Tibial artery (tissue), 4 donors: Measurements from ENCODE around the gene CDH4.

Experiments
- DNase-seq, 2 donors: peaks; one replicate each; pipeline ENCODE4 v3.0.0-alpha.2; 2019
- H3K27ac ChIP-seq, 2 donors: fragments of 200-600 bp; sonication (generic) in 1 of 2; 1 replicate in 1 of 2; 2 replicates in 1 of 2; pipeline ENCODE4 v1.5.1; 2018 to 2019; ENCODE audit warnings: mild to moderate bottlenecking in 1 of 2
- H3K27me3 ChIP-seq, 2 donors: fragments of 200-600 bp; sonication (generic) in 1 of 2; one replicate each; pipeline versions ENCODE4 v1.5.1 to v1.6.0; 2016 to 2019
- H3K36me3 ChIP-seq, 3 donors: fragments of 200-600 bp; sonication (generic) in 2 of 3; one replicate each; pipeline ENCODE4 v1.5.1; 2016 to 2019; ENCODE audit warnings: mild to moderate bottlenecking in 2 of 3
- H3K4me1 ChIP-seq, 4 donors: fragments of 200-600 bp; sonication (generic) in 2 of 4; 1 replicate in 3 of 4; 2 replicates in 1 of 4; pipeline ENCODE4 v1.5.1; 2016 to 2019
- H3K4me3 ChIP-seq, 2 donors: fragments of 200-600 bp; sonication (generic) in 1 of 2; 1 replicate in 1 of 2; 2 replicates in 1 of 2; pipeline ENCODE4 v1.5.1; 2018 to 2019; ENCODE audit warnings: mild to moderate bottlenecking in 2 of 2
- H3K9me3 ChIP-seq, 3 donors: fragments of 200-600 bp; sonication (generic) in 1 of 3; one replicate each; pipeline ENCODE4 v1.5.1; 2016 to 2019
- intact Hi-C: fragments of 100-400 bp; cut with DNase I; formaldehyde crosslinking; loops from one replicate; pipeline ENCODE4 v1.15.0; 2023; ENCODE audit warnings: low total_unique reads
- TF ChIP-seq, protein P1 (sequence below), 2 experiments: fragments of 200-600 bp in 1 of 2; fragments of 450-650 bp in 1 of 2; IDR thresholded peaks; one replicate each; pipeline ENCODE4 v1.5.1; 2017 to 2019; ENCODE audit warnings: antibody characterized with exemption in 2 of 2, mild to moderate bottlenecking in 1 of 2, moderate library complexity in 1 of 2

The CDH4 gene

DNA sequence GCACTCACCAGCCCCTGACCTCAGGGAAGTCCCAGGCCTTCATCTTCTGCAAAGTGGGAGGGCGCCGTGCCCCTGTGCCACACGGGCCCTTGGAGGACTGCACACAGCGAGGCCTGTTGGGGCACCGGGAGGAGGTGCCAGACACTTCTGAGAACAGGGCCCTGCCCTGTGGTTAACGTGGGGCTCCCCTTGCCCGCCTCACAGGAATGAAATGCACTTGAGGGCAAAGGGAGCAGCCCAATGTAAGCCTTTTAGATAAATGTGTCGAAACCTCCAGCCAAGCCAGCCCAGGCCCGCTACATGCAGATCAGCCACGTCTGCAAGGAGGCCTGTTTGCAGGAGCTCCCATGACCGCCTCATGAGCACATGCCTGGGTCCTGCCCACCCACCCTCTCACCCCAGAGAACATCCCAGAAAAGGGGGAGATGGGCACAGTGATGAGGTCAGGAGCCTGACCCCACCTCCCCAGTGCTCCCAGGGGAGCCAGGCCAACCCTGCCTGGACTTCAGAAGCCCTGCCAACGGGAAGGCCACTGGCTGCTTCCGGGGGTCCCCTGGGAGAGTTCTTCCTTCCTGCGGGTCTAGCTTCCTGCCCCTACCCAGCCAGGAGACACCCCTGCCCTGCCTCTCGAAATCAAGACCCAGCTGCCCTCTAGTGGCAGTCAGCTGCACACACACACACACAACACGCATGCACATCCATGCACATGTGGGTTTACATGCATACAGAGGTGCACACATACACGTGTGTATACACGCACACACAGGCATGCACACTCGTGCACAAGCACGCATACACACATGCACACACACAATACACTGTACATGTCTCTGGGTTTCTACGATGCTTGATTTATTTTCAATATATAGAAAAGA lies 634.9 kb downstream of the CDH4 start:
- DNase-seq = no peak
- Histone ChIP-seq H3K27ac (no peak overlapping the region), H3K27me3 (peaks cover 0 to 66% of the 10 kb centered on the region in 2 donors), H3K4me3 (no peak overlapping the region), H3K36me3 (no peaks in the 10 kb centered on the region), H3K4me1 (no peaks in the 10 kb centered on the region), H3K9me3 (no peaks in the 10 kb centered on the region)
- TF ChIP-seq, protein P1, sequence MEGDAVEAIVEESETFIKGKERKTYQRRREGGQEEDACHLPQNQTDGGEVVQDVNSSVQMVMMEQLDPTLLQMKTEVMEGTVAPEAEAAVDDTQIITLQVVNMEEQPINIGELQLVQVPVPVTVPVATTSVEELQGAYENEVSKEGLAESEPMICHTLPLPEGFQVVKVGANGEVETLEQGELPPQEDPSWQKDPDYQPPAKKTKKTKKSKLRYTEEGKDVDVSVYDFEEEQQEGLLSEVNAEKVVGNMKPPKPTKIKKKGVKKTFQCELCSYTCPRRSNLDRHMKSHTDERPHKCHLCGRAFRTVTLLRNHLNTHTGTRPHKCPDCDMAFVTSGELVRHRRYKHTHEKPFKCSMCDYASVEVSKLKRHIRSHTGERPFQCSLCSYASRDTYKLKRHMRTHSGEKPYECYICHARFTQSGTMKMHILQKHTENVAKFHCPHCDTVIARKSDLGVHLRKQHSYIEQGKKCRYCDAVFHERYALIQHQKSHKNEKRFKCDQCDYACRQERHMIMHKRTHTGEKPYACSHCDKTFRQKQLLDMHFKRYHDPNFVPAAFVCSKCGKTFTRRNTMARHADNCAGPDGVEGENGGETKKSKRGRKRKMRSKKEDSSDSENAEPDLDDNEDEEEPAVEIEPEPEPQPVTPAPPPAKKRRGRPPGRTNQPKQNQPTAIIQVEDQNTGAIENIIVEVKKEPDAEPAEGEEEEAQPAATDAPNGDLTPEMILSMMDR (IDR thresholded peaks at IDR 0.05) = peak; percentile 27 to 30
- intact Hi-C loops = no loop called here

DNA sequence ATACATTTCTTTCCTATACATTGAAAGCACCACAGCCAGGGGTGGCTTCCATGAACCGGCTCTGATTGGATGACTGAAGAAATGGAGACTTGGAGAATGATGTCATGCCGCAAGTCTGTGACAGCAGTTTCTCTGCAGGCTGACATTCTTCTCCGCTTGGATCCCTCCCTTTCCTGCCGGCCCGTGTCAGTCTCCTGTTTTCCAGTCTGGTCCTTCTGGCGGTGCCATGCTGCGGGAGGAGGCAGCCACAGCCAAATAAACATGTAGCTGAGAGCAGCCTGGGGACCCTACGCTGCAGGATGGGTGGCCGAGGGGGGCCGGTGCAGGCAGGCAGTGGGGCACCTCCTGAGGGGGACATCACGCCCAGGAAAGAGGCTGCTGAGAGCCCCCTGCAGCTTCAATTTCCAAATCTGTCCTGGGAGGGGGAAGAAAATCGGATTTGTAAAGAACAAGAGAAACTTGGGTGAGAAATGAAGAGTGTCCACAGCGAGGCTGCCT lies 635.6 kb downstream of the CDH4 start:
- no peak for DNase-seq
- Histone ChIP-seq H3K9me3 (no peaks in the 10 kb centered on the region), H3K27me3 (peaks cover 0 to 59% of the 10 kb centered on the region in 2 donors), H3K27ac (no peak overlapping the region), H3K36me3 (no peaks in the 10 kb centered on the region), H3K4me3 (no peak overlapping the region), H3K4me1 (no peaks in the 10 kb centered on the region)
- TF ChIP-seq, protein P1 (IDR thresholded peaks at IDR 0.05) = no peak
- intact Hi-C loops = no loop called here

DNA sequence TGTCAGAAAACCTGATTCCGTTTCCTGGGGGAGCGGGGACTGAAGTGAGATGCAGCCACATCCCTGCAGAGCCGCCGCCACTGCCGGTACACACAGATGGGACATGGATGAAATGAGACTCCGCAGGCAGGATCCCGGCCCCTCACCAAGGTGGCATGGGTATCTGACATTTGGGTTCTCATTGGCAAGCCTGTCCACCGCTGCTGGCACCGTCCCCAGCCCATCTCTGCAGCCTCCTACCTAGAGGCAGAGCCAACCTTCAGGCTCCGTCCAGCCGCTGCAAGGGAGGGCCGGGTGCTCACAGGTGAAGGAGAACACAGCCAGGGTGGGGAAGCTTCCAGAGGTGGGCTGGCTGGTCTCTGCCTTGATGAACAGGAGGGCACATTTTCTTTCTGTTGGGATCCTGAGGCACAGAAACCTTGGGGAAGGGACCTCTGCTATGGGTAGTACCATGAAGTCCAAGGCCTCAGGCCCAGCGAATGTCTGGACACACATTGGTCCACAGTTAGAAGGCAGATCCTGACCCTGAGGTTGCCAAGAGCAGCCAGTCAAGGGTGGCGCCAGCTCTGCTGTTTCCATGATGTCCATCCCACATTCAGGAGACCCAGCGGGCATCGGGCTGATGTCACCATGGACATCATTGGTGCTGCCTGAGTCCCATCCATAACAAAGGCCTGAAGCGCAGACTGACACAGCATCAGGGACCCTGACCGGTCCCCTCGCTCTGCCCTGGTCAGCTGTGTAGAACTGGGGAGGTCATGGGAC lies 636.2 kb downstream of the CDH4 start:
- TF ChIP-seq, protein P1 (IDR thresholded peaks at IDR 0.05) = no peak
- Histone ChIP-seq H3K36me3 (no peaks in the 10 kb centered on the region), H3K27ac (no peak overlapping the region), H3K4me3 (no peak overlapping the region), H3K9me3 (no peaks in the 10 kb centered on the region), H3K27me3 (peaks cover 0 to 53% of the 10 kb centered on the region in 2 donors), H3K4me1 (no peaks in the 10 kb centered on the region)
- intact Hi-C loops = no loop called here
- no peak for DNase-seq

DNA sequence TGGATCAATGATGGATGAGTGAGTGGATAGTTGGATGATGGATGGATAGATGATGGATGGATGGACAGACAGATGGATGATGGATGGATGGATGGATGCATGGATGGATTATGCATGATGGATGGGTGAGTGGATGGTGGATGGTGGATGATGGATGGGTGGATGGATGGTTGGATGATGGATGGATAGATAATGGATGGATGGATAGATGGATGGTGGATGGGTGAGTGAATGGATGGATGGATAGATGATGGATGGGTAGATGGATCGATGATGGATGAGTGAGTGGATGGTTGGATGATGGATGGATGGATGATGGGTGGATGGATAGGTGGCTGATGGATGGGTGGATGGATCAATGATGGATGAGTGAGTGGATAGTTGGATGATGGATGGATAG lies 637.6 kb downstream of the CDH4 start:
- no peaks in the 10 kb centered on the region for H3K4me1 ChIP-seq
- TF ChIP-seq, protein P1 (IDR thresholded peaks at IDR 0.05) = no peak
- H3K9me3 ChIP-seq = no peaks in the 10 kb centered on the region
- intact Hi-C loops = no loop called here
- H3K27ac ChIP-seq = no peak overlapping the region
- DNase-seq = no peak
- no peaks in the 10 kb centered on the region for H3K36me3 ChIP-seq
- no peak overlapping the region for H3K4me3 ChIP-seq
- H3K27me3 ChIP-seq = peaks cover 0 to 39% of the 10 kb centered on the region in 2 donors

DNA sequence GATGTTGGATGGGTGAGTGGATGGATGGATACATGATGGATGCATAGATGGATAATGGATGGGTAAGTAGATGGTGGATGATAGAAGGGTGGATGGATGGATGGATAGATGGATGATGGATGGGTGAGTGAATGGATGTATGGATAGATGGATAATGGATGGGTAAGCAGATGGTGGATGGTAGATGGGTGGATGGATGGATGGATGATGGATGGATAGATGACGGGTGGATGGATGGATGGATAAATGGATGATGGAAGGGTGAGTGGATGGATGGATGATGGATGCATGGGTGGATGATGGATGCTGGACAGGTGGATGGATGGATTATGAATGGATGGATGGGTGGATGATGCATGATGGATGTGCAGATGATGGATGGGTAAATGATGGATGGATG lies 638.1 kb downstream of the CDH4 start:
- Histone ChIP-seq H3K4me1 (no peaks in the 10 kb centered on the region), H3K27me3 (peaks cover 0 to 36% of the 10 kb centered on the region in 2 donors), H3K36me3 (no peaks in the 10 kb centered on the region), H3K27ac (no peak overlapping the region), H3K9me3 (no peaks in the 10 kb centered on the region), H3K4me3 (no peak overlapping the region)
- no peak for DNase-seq
- intact Hi-C loops = no loop called here
- TF ChIP-seq, protein P1 (IDR thresholded peaks at IDR 0.05) = no peak
